SK-N-MC (cell line): ENCODE measurements around the gene TEX11.

Source experiments
- DNase-seq: peaks from one replicate; pipeline ENCODE4 v3.0.0-alpha.2; 2011; ENCODE audit warnings: low read depth, low spot score
- H3K27ac ChIP-seq: fragments of 200-600 bp; sonication (generic); 2 replicates; pipeline ENCODE4 v1.5.1; 2016; ENCODE audit warnings: mixed run types
- H3K36me3 ChIP-seq: fragments of 200-600 bp; sonication (generic); 2 replicates; pipeline ENCODE4 v1.6.1; 2017; ENCODE audit warnings: antibody characterized with exemption, low read length, mixed read lengths; ENCODE audit not compliant: insufficient read depth
- H3K4me3 ChIP-seq: fragments of 200-600 bp; sonication (generic); 2 replicates; pipeline ENCODE4 v1.5.1; 2016
- H3K9ac ChIP-seq: fragments of 200-600 bp; sonication (generic); 2 replicates; pipeline ENCODE4 v1.8.0; 2017; ENCODE audit warnings: mixed run types, mixed read lengths; ENCODE audit not compliant: insufficient read length
- H3K9me3 ChIP-seq: fragments of 200-600 bp; sonication (generic); 2 replicates; pipeline ENCODE4 v1.6.1; 2017; ENCODE audit warnings: low read depth, mild to moderate bottlenecking, antibody characterized with exemption, low read length, moderate library complexity, mixed read lengths
- EZH2 ChIP-seq: fragments of 200-600 bp; sonication (generic); IDR thresholded peaks from one replicate; pipeline ENCODE4 v1.6.1; 2017; ENCODE audit warnings: antibody characterized with exemption
- FOXP2 ChIP-seq: optimal IDR thresholded peaks from 2 replicates; pipeline ENCODE3; 2011; ENCODE audit warnings: mild to moderate bottlenecking, moderate library complexity; ENCODE audit not compliant: insufficient read depth; ENCODE audit errors: extremely low read length, control extremely low read depth
- POLR2AphosphoS5 ChIP-seq: IDR thresholded peaks from 2 replicates; pipeline ENCODE4 v1.6.1; 2012; ENCODE audit warnings: mild to moderate bottlenecking, low read depth, low read length, borderline replicate concordance

TEX11 gene

GRCh38 chrX:70554948-70555347, 353.6 kb downstream of the TEX11 start:
- Histone ChIP-seq H3K36me3 (no peaks in the 10 kb centered on the region), H3K27ac (no peak overlapping the region), H3K4me3 (no peak overlapping the region), H3K9me3 (no peaks in the 10 kb centered on the region), H3K9ac (no peak overlapping the region)
- TF ChIP-seq FOXP2 (no peak), EZH2 (no peak), POLR2AphosphoS5 (no peak)
- no peak for DNase-seq

GRCh38 chrX:70554523-70554922, 354.0 kb downstream of the TEX11 start:
- DNase-seq: no peak
- Histone ChIP-seq H3K9me3 (no peaks in the 10 kb centered on the region), H3K36me3 (no peaks in the 10 kb centered on the region), H3K9ac (no peak overlapping the region), H3K4me3 (no peak overlapping the region), H3K27ac (no peak overlapping the region)
- no peak for TF ChIP-seq EZH2

GRCh38 chrX:70554081-70554480, 354.4 kb downstream of the TEX11 start:
- DNase-seq: no peak

GRCh38 chrX:70553516-70553915, 355.0 kb downstream of the TEX11 start:
- H3K9me3 ChIP-seq: no peaks in the 10 kb centered on the region

More at GRCh38 chrX:70554081-70554480, 354.4 kb downstream of the TEX11 start:
- Histone ChIP-seq H3K9ac (no peak overlapping the region), H3K9me3 (no peaks in the 10 kb centered on the region), H3K36me3 (no peaks in the 10 kb centered on the region), H3K27ac (no peak overlapping the region), H3K4me3 (no peak overlapping the region)
- TF ChIP-seq FOXP2: no peak
- no peak for TF ChIP-seq EZH2
- no peak for TF ChIP-seq POLR2AphosphoS5

GRCh38 chrX:70552130-70552704, 356.3 kb downstream of the TEX11 start:
- H3K36me3 ChIP-seq: no peaks in the 10 kb centered on the region
- DNase-seq: no peak
- H3K9me3 ChIP-seq: no peaks in the 10 kb centered on the region
- no peak overlapping the region for H3K4me3 ChIP-seq
- TF ChIP-seq EZH2 (no peak), POLR2AphosphoS5 (no peak), FOXP2 (no peak)
- H3K27ac ChIP-seq: no peak overlapping the region
- H3K9ac ChIP-seq: no peak overlapping the region

More at GRCh38 chrX:70553516-70553915, 355.0 kb downstream of the TEX11 start:
- no peak for TF ChIP-seq EZH2
- no peak for TF ChIP-seq FOXP2
- no peak for TF ChIP-seq POLR2AphosphoS5
- H3K36me3 ChIP-seq: no peaks in the 10 kb centered on the region
- no peak overlapping the region for H3K27ac ChIP-seq
- DNase-seq: no peak
- no peak overlapping the region for H3K4me3 ChIP-seq
- H3K9ac ChIP-seq: no peak overlapping the region

GRCh38 chrX:70549429-70549828, 359.1 kb downstream of the TEX11 start:
- Histone ChIP-seq H3K27ac (no peak overlapping the region), H3K4me3 (no peak overlapping the region), H3K9ac (no peak overlapping the region), H3K9me3 (no peaks in the 10 kb centered on the region), H3K36me3 (no peaks in the 10 kb centered on the region)
- TF ChIP-seq POLR2AphosphoS5 (no peak), FOXP2 (no peak), EZH2 (no peak)
- DNase-seq: no peak

- H3K36me3 ChIP-seq: no peaks in the 10 kb centered on the region
- H3K27ac ChIP-seq: no peak overlapping the region
- no peak overlapping the region for H3K4me3 ChIP-seq
- TF ChIP-seq POLR2AphosphoS5 (no peak), EZH2 (no peak), FOXP2 (no peak)
- H3K9me3 ChIP-seq: no peaks in the 10 kb centered on the region
- no peak for DNase-seq
- no peak overlapping the region for H3K9ac ChIP-seq
Measured at GRCh38 chrX:70535198-70535597, 373.3 kb downstream of the TEX11 start.

GRCh38 chrX:70527610-70528345, 380.7 kb downstream of the TEX11 start:
- Histone ChIP-seq H3K36me3 (no peaks in the 10 kb centered on the region), H3K27ac (no peak overlapping the region), H3K4me3 (no peak overlapping the region), H3K9me3 (no peaks in the 10 kb centered on the region), H3K9ac (no peak overlapping the region)
- TF ChIP-seq FOXP2 (no peak), POLR2AphosphoS5 (no peak), EZH2 (no peak)
- DNase-seq: no peak

- Histone ChIP-seq H3K4me3 (no peak overlapping the region), H3K36me3 (no peaks in the 10 kb centered on the region), H3K27ac (no peak overlapping the region), H3K9me3 (no peaks in the 10 kb centered on the region), H3K9ac (no peak overlapping the region)
- TF ChIP-seq POLR2AphosphoS5: no peak
- DNase-seq: no peak
Measured at GRCh38 chrX:70527053-70527452, 381.5 kb downstream of the TEX11 start.
